ENCODE measurements around the gene CASZ1. TPM values are rescaled to one million over a fixed set of nuclear protein-coding genes. Genes with fewer than 3 reads are reported as not detected.

Gene CASZ1
- polyA plus RNA-seq, 1 experiment: 0.06 TPM

DNA sequence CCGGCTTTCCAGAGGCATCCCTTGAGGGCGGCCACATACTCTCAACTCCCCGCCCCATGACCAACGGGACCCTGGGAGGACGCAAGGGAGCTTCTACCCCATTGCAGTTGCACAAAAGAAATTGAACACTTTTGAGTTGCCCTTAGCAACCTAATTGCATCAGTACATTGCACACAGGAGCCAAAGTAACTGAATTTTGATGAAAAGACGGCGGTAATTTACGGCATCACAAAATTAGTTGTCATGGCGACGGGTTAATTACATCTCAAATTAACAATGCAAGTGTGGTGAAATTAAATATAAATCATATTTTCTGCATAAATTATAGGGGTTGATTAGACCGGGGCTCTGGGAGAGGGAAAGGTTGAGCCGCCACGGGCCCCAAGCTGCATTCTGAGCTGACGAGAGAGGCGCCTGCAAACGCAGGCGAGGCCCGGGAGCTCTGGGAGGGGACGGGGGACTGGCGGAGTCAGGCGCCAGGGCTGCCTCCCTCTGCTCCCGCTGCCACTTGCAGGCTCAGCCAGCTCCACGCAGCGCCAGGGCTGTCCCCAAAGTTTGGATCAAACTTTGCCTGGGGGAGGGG is 61.4 kb downstream of the CASZ1 start:
- Histone ChIP-seq H3K27me3 (ENCODE audit: control insufficient read depth, insufficient read depth, low read length) (peaks cover 29% of the 10 kb centered on the region), H3K9me3 (ENCODE audit: control insufficient read depth, insufficient read depth, low read length) (no peaks in the 10 kb centered on the region; the same call in 1 of the 2 replicates), H3K27ac (ENCODE audit: low read depth, low read length) (no peak overlapping the region), H3K4me3 (ENCODE audit: low read depth, low read length) (no peak overlapping the region)
- no peak for DNase-seq (ENCODE audit: low read depth, low spot score)
- ChIA-PET POLR2A (interaction anchor here (0.6 kb wide), 1 partner anchor 106 kb away, joined by 3 read pairs; no protein-coding TSS in a partner anchor), CTCF (no interaction called here)
- TF ChIP-seq, protein P1, sequence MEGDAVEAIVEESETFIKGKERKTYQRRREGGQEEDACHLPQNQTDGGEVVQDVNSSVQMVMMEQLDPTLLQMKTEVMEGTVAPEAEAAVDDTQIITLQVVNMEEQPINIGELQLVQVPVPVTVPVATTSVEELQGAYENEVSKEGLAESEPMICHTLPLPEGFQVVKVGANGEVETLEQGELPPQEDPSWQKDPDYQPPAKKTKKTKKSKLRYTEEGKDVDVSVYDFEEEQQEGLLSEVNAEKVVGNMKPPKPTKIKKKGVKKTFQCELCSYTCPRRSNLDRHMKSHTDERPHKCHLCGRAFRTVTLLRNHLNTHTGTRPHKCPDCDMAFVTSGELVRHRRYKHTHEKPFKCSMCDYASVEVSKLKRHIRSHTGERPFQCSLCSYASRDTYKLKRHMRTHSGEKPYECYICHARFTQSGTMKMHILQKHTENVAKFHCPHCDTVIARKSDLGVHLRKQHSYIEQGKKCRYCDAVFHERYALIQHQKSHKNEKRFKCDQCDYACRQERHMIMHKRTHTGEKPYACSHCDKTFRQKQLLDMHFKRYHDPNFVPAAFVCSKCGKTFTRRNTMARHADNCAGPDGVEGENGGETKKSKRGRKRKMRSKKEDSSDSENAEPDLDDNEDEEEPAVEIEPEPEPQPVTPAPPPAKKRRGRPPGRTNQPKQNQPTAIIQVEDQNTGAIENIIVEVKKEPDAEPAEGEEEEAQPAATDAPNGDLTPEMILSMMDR (IDR thresholded peaks at IDR 0.05; ENCODE audit: low read depth, low read length): no peak

DNA sequence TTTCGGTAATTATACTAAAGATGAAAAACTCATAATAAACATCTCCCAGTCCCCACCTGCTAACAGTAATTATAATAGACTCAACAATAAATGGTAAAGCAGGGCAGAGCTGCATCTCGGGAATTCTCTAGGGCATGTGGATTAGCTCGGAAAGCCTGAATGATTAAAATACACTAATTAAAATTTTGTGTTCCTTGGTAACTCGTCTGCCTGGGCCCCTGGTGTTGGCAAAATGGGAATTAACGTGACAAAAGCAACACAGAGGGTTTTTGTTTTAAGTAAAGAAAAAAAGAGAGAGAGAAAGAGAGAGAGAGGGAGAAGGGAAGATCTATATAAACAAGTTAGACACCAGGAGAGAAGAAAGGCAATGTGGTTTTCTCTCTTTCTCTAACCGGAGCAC is 62.1 kb downstream of the CASZ1 start:
- Histone ChIP-seq H3K27ac (ENCODE audit: low read depth, low read length) (no peak overlapping the region), H3K9me3 (ENCODE audit: control insufficient read depth, insufficient read depth, low read length) (no peaks in the 10 kb centered on the region; the same call in 1 of the 2 replicates), H3K4me3 (ENCODE audit: low read depth, low read length) (no peak overlapping the region), H3K27me3 (ENCODE audit: control insufficient read depth, insufficient read depth, low read length) (peaks cover 29% of the 10 kb centered on the region)
- TF ChIP-seq, protein P1 (IDR thresholded peaks at IDR 0.05; ENCODE audit: low read depth, low read length): no peak
- ChIA-PET CTCF (no interaction called here), POLR2A (no interaction called here)
- DNase-seq (ENCODE audit: low read depth, low spot score): no peak

DNA sequence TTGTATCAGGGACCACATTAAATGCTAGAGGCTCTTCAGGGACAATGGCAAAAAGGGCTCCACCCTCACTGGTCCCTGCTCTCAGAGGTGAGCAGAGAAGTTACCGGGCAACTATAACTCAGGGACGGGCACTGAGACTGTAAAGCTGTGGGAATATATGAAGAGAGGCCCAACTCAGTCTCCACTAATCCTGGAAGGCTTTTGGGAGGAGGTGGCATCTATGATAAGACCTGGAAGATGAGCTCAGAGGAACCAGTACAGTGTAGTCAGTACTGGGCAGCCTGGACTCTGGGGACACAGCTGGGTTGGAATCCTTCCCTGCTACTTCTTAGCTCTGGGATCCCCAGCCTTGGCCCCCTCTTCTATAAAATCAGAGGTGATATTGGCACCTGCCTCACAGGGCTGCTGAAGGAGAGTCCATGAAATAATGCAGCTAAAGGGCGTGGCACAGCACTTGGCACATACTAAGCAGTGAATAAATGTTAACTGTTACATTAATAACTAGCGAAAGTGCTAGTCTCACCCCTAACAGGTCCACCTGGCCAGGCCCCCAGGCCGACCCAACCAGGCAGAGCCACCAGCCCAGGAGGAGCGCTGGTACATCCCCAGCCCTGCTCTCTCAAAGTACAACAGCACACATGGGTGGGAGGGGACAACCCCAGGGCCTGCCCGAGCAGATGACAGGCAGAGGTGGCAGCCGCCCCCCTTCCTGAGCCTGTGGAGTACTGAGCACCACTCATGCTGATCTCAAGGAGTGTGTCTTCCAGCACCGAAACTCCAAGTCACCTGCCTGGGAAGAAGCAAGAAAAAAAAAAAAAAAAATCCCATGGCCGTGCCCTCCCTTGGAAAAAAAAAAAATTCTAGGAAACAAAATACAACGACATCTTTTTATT is 62.7 kb downstream of the CASZ1 start:
- no peaks in the 10 kb centered on the region; the same call in 1 of the 2 replicates for H3K9me3 ChIP-seq (ENCODE audit: control insufficient read depth, insufficient read depth, low read length)
- DNase-seq (ENCODE audit: low read depth, low spot score): no peak
- no peak overlapping the region for H3K4me3 ChIP-seq (ENCODE audit: low read depth, low read length)
- TF ChIP-seq, protein P1 (IDR thresholded peaks at IDR 0.05; ENCODE audit: low read depth, low read length): no peak
- ChIA-PET CTCF (no interaction called here), POLR2A (no interaction called here)
- H3K27ac ChIP-seq (ENCODE audit: low read depth, low read length): no peak overlapping the region
- peaks cover 25% of the 10 kb centered on the region for H3K27me3 ChIP-seq (ENCODE audit: control insufficient read depth, insufficient read depth, low read length)

DNA sequence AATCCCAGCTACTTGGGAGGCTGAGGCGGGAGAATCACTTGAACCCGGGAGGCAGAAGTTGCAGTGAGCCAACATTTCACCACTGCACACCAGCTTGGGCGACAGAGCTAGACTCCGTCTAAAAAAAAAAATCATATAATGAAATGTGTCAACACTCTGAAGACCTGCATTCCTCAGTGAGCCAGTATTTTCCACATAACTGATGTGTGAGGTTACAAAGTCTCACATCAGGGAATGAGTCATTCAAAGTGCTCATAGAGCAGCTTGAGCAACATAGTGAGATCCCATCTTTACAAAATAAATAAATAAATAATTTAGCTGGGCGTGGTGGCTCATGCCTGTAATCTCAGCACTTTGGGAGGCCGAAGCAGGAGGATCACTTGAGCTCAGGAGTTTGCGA is 65.5 kb downstream of the CASZ1 start:
- TF ChIP-seq, protein P1 (IDR thresholded peaks at IDR 0.05; ENCODE audit: low read depth, low read length): no peak
- Histone ChIP-seq H3K9me3 (ENCODE audit: control insufficient read depth, insufficient read depth, low read length) (no peaks in the 10 kb centered on the region; the same call in 1 of the 2 replicates), H3K4me3 (ENCODE audit: low read depth, low read length) (no peak overlapping the region), H3K27ac (ENCODE audit: low read depth, low read length) (no peak overlapping the region), H3K27me3 (ENCODE audit: control insufficient read depth, insufficient read depth, low read length) (peaks cover 25% of the 10 kb centered on the region)
- peak; percentile 15 for DNase-seq (ENCODE audit: low read depth, low spot score)
- ChIA-PET POLR2A (no interaction called here), CTCF (interaction anchor here (1.9 kb wide), 1 partner anchor 224 kb away, joined by 7 read pairs; no protein-coding TSS in a partner anchor)
